T-helper 2 cell treated with Interferon-gamma antibody and Interleukin-4, amounts not matched to agents 5 μg/mL and 100 μg/mL, for 36 hours (primary cell): ENCODE data around the gene TRIM45.

Experiments
- DNase-seq: peaks from one replicate; pipeline ENCODE4 v3.0.0; 2021; ENCODE audit warnings: low spot score
- H3K27ac Mint-ChIP-seq: one replicate; pipeline ENCODE4 v1.8.0; 2021; ENCODE audit warnings: mild to moderate bottlenecking, mixed read lengths
- H3K27me3 Mint-ChIP-seq: one replicate; pipeline ENCODE4 v1.8.0; 2021; ENCODE audit warnings: low read depth, mixed read lengths
- H3K36me3 Mint-ChIP-seq: one replicate; pipeline ENCODE4 v1.8.0; 2021; ENCODE audit warnings: low read depth, mixed read lengths
- H3K4me1 Mint-ChIP-seq: one replicate; pipeline ENCODE4 v1.8.0; 2021; ENCODE audit warnings: low read depth, mixed read lengths
- H3K4me3 Mint-ChIP-seq: one replicate; pipeline ENCODE4 v1.8.0; 2022; ENCODE audit warnings: mild to moderate bottlenecking, moderate library complexity, mixed read lengths
- H3K9me3 Mint-ChIP-seq: one replicate; pipeline ENCODE4 v1.8.0; 2021; ENCODE audit warnings: mixed read lengths

Gene TRIM45

DNA sequence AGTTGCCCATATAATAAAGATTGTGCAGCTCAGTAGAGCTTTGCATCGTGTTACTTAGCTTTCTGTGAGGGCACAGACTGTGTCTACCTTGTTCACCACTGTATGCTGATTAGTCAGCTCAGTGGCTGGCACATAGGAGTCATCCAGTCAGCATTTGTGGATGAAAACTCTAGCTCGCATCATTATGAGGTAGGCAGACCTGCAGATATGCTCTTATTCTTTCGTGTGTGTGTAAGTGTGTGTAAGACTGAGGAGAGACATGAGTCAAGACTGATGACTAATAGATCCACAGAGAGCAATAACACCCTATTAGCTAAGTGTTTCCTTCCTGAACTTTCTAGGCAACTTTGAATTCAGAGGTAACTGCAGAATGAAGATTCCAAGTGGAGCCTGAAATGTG is 44.3 kb downstream of the TRIM45 start:
- Mint-ChIP-seq H3K27me3 (no peaks in the 10 kb centered on the region), H3K9me3 (no peaks in the 10 kb centered on the region), H3K27ac (no peak overlapping the region), H3K36me3 (peaks cover 68% of the 10 kb centered on the region), H3K4me1 (peaks cover 8% of the 10 kb centered on the region), H3K4me3 (no peak overlapping the region)
- DNase-seq, result peak; percentile 68

- Mint-ChIP-seq H3K9me3 (no peaks in the 10 kb centered on the region), H3K27ac (no peak overlapping the region), H3K27me3 (no peaks in the 10 kb centered on the region), H3K4me3 (no peak overlapping the region), H3K4me1 (peaks cover 8% of the 10 kb centered on the region), H3K36me3 (peaks cover 66% of the 10 kb centered on the region)
- no peak for DNase-seq
Observed at GRCh38 chr1:117076648-117077047, 44.9 kb downstream of the TRIM45 start.

DNA sequence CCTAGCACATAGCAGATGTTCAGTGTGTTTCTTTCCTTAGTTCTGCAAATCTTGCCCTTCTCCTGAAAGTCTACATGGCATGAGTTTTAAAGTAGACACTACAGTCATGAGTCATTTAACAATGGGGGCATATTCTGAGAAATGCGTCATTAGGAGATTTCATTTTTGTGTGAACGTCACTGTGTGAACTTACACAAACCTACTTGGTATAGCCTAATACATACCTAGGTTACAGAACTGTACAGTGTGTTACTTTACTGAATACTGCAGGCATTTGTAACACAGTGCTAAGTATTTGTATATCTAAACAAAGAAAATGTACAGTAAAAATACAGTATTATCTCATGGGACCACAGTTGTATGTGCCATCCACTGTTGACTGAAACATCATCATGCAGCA is 51.4 kb downstream of the TRIM45 start:
- Mint-ChIP-seq H3K27me3 (no peaks in the 10 kb centered on the region), H3K27ac (no peak overlapping the region), H3K36me3 (peaks cover 41% of the 10 kb centered on the region), H3K4me1 (peaks cover 19% of the 10 kb centered on the region), H3K9me3 (no peaks in the 10 kb centered on the region), H3K4me3 (no peak overlapping the region)
- no peak for DNase-seq

GRCh38 chr1:117069220-117069844 is 52.2 kb downstream of the TRIM45 start:
- DNase-seq, result no peak
- Mint-ChIP-seq H3K27ac (no peak overlapping the region), H3K36me3 (peaks cover 40% of the 10 kb centered on the region), H3K27me3 (no peaks in the 10 kb centered on the region), H3K9me3 (no peaks in the 10 kb centered on the region), H3K4me1 (peaks cover 16% of the 10 kb centered on the region), H3K4me3 (no peak overlapping the region)

- Mint-ChIP-seq H3K4me1 (peaks cover 21% of the 10 kb centered on the region), H3K27ac (no peak overlapping the region), H3K9me3 (no peaks in the 10 kb centered on the region), H3K36me3 (peaks cover 41% of the 10 kb centered on the region), H3K4me3 (no peak overlapping the region), H3K27me3 (no peaks in the 10 kb centered on the region)
- no peak for DNase-seq
Observed at GRCh38 chr1:117068580-117068979, 53.0 kb downstream of the TRIM45 start.

GRCh38 chr1:117067533-117068370 is 53.8 kb downstream of the TRIM45 start:
- Mint-ChIP-seq H3K27me3 (no peaks in the 10 kb centered on the region), H3K9me3 (no peaks in the 10 kb centered on the region), H3K27ac (no peak overlapping the region), H3K4me1 (peaks cover 27% of the 10 kb centered on the region), H3K4me3 (no peak overlapping the region), H3K36me3 (peaks cover 48% of the 10 kb centered on the region)
- DNase-seq, result peak; percentile 26

DNA sequence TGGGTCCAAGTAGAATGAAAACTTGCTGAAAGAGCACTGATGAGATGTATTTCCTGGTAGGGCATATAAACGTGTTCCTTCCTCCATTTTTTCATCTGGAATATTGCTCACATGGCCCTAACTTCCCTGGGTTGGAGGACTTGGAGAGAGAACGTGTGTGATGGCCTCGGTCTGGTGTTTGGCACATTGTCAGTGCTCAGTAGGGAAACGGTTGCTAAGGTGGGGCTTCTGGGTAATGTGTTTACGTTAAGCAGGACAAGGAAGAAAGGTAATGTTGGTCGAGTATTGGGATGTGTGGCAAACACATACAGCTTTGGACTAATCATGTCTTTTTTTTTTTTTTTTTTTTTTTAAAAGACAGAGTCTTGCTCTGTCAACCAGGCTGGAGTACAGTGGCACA is 55.2 kb downstream of the TRIM45 start:
- Mint-ChIP-seq H3K4me1 (peaks cover 39% of the 10 kb centered on the region), H3K9me3 (no peaks in the 10 kb centered on the region)

DNA sequence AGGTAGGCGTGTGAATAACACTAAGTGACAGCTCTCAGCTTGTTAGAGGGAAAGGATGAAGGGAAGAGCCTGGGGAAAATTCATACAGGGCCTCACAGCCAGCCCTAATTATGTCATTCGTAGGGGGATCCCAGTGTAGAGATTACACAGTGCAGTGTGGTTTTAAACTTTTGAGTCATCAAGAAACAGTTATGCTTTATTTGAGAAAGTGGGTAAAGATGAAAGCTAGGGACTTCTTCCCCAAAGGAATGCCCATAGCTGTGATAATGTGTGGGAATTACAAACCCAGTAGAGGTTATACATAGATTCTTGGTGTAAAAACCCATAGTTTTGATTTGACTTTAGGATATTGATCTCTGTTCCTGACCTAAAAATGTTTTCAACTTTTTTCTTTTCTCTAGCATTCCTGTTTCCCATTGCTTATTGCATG is 59.5 kb downstream of the TRIM45 start:
- H3K27me3 Mint-ChIP-seq, result no peaks in the 10 kb centered on the region
- H3K9me3 Mint-ChIP-seq, result no peaks in the 10 kb centered on the region
- H3K27ac Mint-ChIP-seq, result peak overlapping the region; percentile 29
- H3K36me3 Mint-ChIP-seq, result peaks cover 49% of the 10 kb centered on the region
- peak overlapping the region; percentile 37 for H3K4me3 Mint-ChIP-seq
- peak; percentile 60 for DNase-seq
- H3K4me1 Mint-ChIP-seq, result peaks cover 45% of the 10 kb centered on the region

More for the DNA sequence above, 55.2 kb downstream of the TRIM45 start:
- Mint-ChIP-seq H3K27ac (peak overlapping the region; percentile 18), H3K27me3 (no peaks in the 10 kb centered on the region), H3K4me3 (no peak overlapping the region), H3K36me3 (peaks cover 56% of the 10 kb centered on the region)
- no peak for DNase-seq
